Astrocyte (in vitro differentiated cells and primary cell): ENCODE measurements around the gene C1orf35.

ENCODE experiments used
- CTCF ChIP-seq: IDR thresholded peaks from 2 replicates; pipeline ENCODE4 v1.5.1; 2011; ENCODE audit warnings: low read depth, mild to moderate bottlenecking, inconsistent platforms, low read length, moderate library complexity; ENCODE audit not compliant: insufficient read depth
- EZH2 ChIP-seq: IDR thresholded peaks from 2 replicates; pipeline ENCODE4 v1.6.1; 2012; ENCODE audit warnings: mild to moderate bottlenecking, low read length, inconsistent platforms; ENCODE audit not compliant: insufficient read depth

- TF ChIP-seq CTCF (no peak), EZH2 (no peak)
These were observed 20.8 kb downstream of the C1orf35 start, which contains the start of gene ARF1 for GRCh38 chr1:228082214-228082917.
